DND-41 (cell line): ENCODE results near the gene CDK17.

Source experiments
- CTCF ChIP-seq: IDR thresholded peaks from 2 replicates; pipeline ENCODE4 v1.5.1; 2012; ENCODE audit warnings: borderline replicate concordance, low read length, moderate library complexity, mild to moderate bottlenecking; ENCODE audit not compliant: poor library complexity, severe bottlenecking; ENCODE audit errors: extremely low read depth
- EZH2 ChIP-seq: IDR thresholded peaks from 3 replicates; pipeline ENCODE4 v1.6.1; 2012; ENCODE audit warnings: borderline replicate concordance, low read depth, mild to moderate bottlenecking, moderate library complexity, low read length, inconsistent platforms; ENCODE audit not compliant: severe bottlenecking

DNA sequence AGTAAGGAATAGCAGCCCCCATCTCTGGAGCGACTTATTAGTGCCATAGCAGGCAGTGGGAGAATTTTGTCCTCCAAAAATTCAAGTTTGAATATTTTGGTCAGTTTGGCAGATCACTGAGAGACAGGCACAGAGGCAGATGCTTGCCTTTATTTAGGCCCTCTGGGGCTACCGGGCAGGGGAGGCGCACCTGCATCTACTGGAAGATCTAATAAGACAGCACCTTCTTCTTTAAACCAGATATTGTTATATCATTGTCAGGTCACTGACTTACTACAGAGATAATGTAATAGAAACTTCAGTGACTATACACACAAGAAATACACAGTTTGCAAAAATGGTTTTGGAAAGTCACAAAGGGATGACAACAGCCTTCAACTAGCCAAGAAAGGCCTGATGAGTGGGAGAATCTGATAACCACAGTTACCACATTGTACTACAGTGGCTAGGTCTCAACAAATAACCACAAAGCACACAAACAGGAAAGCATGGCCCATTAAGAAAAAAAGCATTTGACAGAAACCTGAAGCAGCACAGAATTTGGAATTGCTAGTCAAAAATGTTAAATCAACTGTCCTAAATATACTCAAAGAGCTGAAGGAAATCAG lies 56.8 kb downstream of the CDK17 start:
- TF ChIP-seq EZH2 (no peak), CTCF (no peak)
